ENCODE results near the gene PTPN12. TPM values are rescaled to one million over a fixed set of nuclear protein-coding genes. Genes with fewer than 3 reads are reported as not detected.

PTPN12 gene
- total RNA-seq, 1 donor from 2014 or later: 86.6 TPM

DNA sequence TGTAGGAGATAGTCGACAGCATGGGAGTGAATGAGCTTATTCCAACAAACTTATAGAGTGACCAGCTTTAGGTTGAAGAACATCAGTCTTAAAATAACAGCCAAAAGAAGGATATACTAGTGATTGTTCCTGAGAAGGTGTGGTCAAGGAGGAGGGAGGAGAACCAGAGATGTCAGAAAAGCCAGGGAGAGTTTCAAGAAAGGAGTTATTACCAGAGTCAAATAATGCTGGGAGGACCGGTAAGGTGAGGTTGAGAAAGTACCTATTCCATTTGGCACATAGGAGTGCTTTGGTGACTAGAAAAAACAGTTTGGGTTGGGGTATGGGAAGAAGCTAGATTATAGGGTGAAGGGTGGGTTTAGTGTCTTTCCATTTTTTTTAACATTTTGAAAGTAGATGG lies 5.8 kb downstream of the PTPN12 start:
- Histone ChIP-seq H3K27ac (no peak overlapping the region), H3K9ac (no peak overlapping the region), H3K4me2 (no peak overlapping the region), H3F3A (ENCODE audit: low read depth) (peaks cover 15% of the 10 kb centered on the region), H3K27me3 (no peaks in the 10 kb centered on the region), H2AFZ (replicated peaks) (no peak overlapping the region), H3K4me1 (peaks cover 9% of the 10 kb centered on the region), H4K20me1 (ENCODE audit: low read depth) (peaks cover 93% of the 10 kb centered on the region), H3K4me3 (no peak overlapping the region), H3K36me3 (no peaks in the 10 kb centered on the region), H3K79me2 (ENCODE audit: low read depth) (peaks cover 100% of the 10 kb centered on the region), H3K9me3 (ENCODE audit: low read depth) (no peaks in the 10 kb centered on the region)
- TF ChIP-seq EZH2phosphoT487 (IDR thresholded peaks at IDR 0.05): no peak
- H3K27me3 Mint-ChIP-seq (ENCODE audit: insufficient read depth, low read depth): peaks cover 5% of the 10 kb centered on the region
- H3K4me3 Mint-ChIP-seq: no peak overlapping the region
- peaks cover 11% of the 10 kb centered on the region for H3K9me3 Mint-ChIP-seq
- H3K36me3 Mint-ChIP-seq: peaks cover 38% of the 10 kb centered on the region
- no peak overlapping the region for H3K27ac Mint-ChIP-seq
- DNase-seq (ENCODE audit: low spot score): no peak
- H3K4me1 Mint-ChIP-seq: peaks cover 19% of the 10 kb centered on the region

DNA sequence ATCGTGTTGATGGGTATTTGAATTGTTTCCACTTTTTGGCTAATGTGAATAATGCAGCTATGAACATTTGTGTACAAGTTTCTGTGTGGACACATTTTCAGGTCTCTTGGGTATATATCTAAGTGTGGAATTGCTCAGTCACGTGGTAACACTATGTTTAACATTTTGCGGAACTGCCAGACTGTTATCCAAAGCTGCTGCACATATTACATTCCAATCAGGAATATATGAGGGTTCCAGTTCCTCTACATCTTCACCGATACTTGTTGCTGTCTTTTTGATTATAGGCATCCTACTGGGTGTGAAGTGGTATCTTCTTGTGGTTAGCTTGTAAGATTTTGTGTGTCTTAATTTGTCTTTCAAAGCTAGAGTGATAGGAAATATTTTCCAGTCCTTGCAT lies 6.8 kb downstream of the PTPN12 start:
- Histone ChIP-seq H3K79me2 (ENCODE audit: low read depth) (peaks cover 100% of the 10 kb centered on the region), H3K36me3 (no peaks in the 10 kb centered on the region), H3K27ac (no peak overlapping the region), H2AFZ (replicated peaks) (no peak overlapping the region), H3K27me3 (no peaks in the 10 kb centered on the region), H3K4me3 (no peak overlapping the region), H3K4me2 (no peak overlapping the region), H3K9ac (no peak overlapping the region), H4K20me1 (ENCODE audit: low read depth) (peaks cover 99% of the 10 kb centered on the region), H3F3A (ENCODE audit: low read depth) (peaks cover 5% of the 10 kb centered on the region), H3K9me3 (ENCODE audit: low read depth) (no peaks in the 10 kb centered on the region), H3K4me1 (peaks cover 17% of the 10 kb centered on the region)
- Mint-ChIP-seq H3K27ac (no peak overlapping the region), H3K36me3 (peaks cover 40% of the 10 kb centered on the region), H3K4me1 (peaks cover 19% of the 10 kb centered on the region), H3K27me3 (ENCODE audit: insufficient read depth, low read depth) (no peaks in the 10 kb centered on the region), H3K9me3 (peaks cover 11% of the 10 kb centered on the region), H3K4me3 (no peak overlapping the region)
- TF ChIP-seq EZH2 (IDR thresholded peaks at IDR 0.05) (no peak), EZH2phosphoT487 (IDR thresholded peaks at IDR 0.05) (no peak)
- TF ChIP-seq, protein P1, sequence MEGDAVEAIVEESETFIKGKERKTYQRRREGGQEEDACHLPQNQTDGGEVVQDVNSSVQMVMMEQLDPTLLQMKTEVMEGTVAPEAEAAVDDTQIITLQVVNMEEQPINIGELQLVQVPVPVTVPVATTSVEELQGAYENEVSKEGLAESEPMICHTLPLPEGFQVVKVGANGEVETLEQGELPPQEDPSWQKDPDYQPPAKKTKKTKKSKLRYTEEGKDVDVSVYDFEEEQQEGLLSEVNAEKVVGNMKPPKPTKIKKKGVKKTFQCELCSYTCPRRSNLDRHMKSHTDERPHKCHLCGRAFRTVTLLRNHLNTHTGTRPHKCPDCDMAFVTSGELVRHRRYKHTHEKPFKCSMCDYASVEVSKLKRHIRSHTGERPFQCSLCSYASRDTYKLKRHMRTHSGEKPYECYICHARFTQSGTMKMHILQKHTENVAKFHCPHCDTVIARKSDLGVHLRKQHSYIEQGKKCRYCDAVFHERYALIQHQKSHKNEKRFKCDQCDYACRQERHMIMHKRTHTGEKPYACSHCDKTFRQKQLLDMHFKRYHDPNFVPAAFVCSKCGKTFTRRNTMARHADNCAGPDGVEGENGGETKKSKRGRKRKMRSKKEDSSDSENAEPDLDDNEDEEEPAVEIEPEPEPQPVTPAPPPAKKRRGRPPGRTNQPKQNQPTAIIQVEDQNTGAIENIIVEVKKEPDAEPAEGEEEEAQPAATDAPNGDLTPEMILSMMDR (IDR thresholded peaks at IDR 0.05): no peak
- DNase-seq (ENCODE audit: low spot score): no peak

DNA sequence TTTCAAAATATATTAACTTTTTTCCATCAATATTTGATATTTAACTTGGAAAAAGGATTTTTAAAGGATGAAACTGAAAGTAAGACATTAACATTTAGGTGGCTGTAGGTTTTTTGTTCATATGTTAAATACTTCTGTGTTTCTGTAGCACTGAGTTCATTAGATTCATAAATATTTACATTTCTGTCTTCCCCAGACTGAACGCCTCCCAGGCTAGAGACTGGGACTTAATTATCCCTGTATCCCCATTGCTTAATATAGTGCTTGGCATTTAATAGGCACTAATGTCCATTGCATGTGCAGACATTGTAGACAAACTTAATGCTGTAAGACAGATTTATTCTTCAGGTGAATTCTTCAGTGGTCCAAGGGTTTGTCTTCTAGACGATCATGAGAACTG lies 7.4 kb downstream of the PTPN12 start:
- Histone ChIP-seq H3K4me3 (no peak overlapping the region), H3K27ac (no peak overlapping the region), H4K20me1 (ENCODE audit: low read depth) (peaks cover 99% of the 10 kb centered on the region), H3K36me3 (no peaks in the 10 kb centered on the region), H3K4me1 (peaks cover 20% of the 10 kb centered on the region), H3F3A (ENCODE audit: low read depth) (no peaks in the 10 kb centered on the region), H3K79me2 (ENCODE audit: low read depth) (peaks cover 100% of the 10 kb centered on the region), H3K9me3 (ENCODE audit: low read depth) (no peaks in the 10 kb centered on the region), H2AFZ (replicated peaks) (no peak overlapping the region), H3K9ac (no peak overlapping the region), H3K4me2 (no peak overlapping the region), H3K27me3 (no peaks in the 10 kb centered on the region)
- Mint-ChIP-seq H3K4me3 (no peak overlapping the region), H3K36me3 (peaks cover 43% of the 10 kb centered on the region), H3K4me1 (peaks cover 16% of the 10 kb centered on the region), H3K27ac (no peak overlapping the region), H3K27me3 (ENCODE audit: insufficient read depth, low read depth) (no peaks in the 10 kb centered on the region), H3K9me3 (peaks cover 11% of the 10 kb centered on the region)
- DNase-seq (ENCODE audit: low spot score): no peak
- TF ChIP-seq EZH2 (IDR thresholded peaks at IDR 0.05): no peak
- TF ChIP-seq EZH2phosphoT487 (IDR thresholded peaks at IDR 0.05): no peak
- TF ChIP-seq, protein P1 (IDR thresholded peaks at IDR 0.05): no peak

DNA sequence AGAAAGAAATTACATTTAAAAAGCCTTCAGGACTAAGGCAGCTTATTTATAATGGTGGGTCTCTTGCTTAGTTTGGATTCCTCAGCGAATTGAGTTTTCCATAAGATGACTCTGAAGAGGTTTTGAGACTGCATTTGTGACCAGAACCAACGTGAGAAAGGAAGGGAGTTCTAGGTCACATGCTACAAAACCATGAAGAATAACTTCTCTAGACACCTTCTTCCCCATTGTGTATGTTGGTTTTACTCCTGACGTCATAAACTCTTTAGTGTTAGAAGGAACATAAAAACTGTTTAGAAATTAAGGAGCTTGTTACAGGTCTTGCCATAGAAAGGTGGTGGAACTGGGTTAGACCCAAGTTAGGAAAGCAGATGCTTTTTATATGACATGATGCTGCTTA lies 11.1 kb downstream of the PTPN12 start:
- Histone ChIP-seq H3K27ac (no peak overlapping the region), H2AFZ (replicated peaks) (no peak overlapping the region), H3K27me3 (no peaks in the 10 kb centered on the region), H3F3A (ENCODE audit: low read depth) (no peaks in the 10 kb centered on the region), H3K9me3 (ENCODE audit: low read depth) (no peaks in the 10 kb centered on the region), H3K4me2 (no peak overlapping the region), H3K36me3 (no peaks in the 10 kb centered on the region), H3K4me3 (no peak overlapping the region), H3K4me1 (peaks cover 16% of the 10 kb centered on the region), H3K9ac (no peak overlapping the region), H3K79me2 (ENCODE audit: low read depth) (peaks cover 100% of the 10 kb centered on the region), H4K20me1 (ENCODE audit: low read depth) (peaks cover 99% of the 10 kb centered on the region)
- peaks cover 30% of the 10 kb centered on the region for H3K9me3 Mint-ChIP-seq
- H3K27me3 Mint-ChIP-seq (ENCODE audit: insufficient read depth, low read depth): no peaks in the 10 kb centered on the region
- no peak for DNase-seq (ENCODE audit: low spot score)
- TF ChIP-seq EZH2 (IDR thresholded peaks at IDR 0.05): no peak
- TF ChIP-seq, protein P1 (IDR thresholded peaks at IDR 0.05): no peak
- H3K4me3 Mint-ChIP-seq: no peak overlapping the region
- peaks cover 52% of the 10 kb centered on the region for H3K36me3 Mint-ChIP-seq
- no peaks in the 10 kb centered on the region for H3K4me1 Mint-ChIP-seq
- no peak overlapping the region for H3K27ac Mint-ChIP-seq

All from neural progenitor cell (in vitro differentiated cells).